Fibroblast of pulmonary artery (primary cell): Measurements from ENCODE around the gene IL1R2.

Source experiments
- DNase-seq: peaks from one replicate; pipeline ENCODE4 v3.0.0-alpha.2; 2010; ENCODE audit warnings: low read depth
- H3K4me3 ChIP-seq: replicated peaks from 2 replicates; pipeline ENCODE4 v1.5.1; 2011; ENCODE audit warnings: low read depth, mild to moderate bottlenecking, control low read depth, low read length, moderate library complexity
- CTCF ChIP-seq: IDR thresholded peaks from 2 replicates; pipeline ENCODE4 v1.5.1; 2011; ENCODE audit warnings: mild to moderate bottlenecking, control low read depth, low read length, inconsistent platforms; ENCODE audit errors: missing control alignments

IL1R2 gene

GRCh38 chr2:101995019-101995418 is 3.3 kb downstream of the IL1R2 start:
- DNase-seq, result no peak
- H3K4me3 ChIP-seq, result no peak overlapping the region
- no peak for TF ChIP-seq CTCF

- no peak overlapping the region for H3K4me3 ChIP-seq
- no peak for TF ChIP-seq CTCF
- no peak for DNase-seq
These were observed 4.0 kb downstream of the IL1R2 start for GRCh38 chr2:101995804-101996203.

- DNase-seq, result no peak
- no peak overlapping the region for H3K4me3 ChIP-seq
- TF ChIP-seq CTCF, result no peak
These were observed 6.8 kb downstream of the IL1R2 start for GRCh38 chr2:101998556-101998895.

GRCh38 chr2:101998896-101999789 is 7.4 kb downstream of the IL1R2 start:
- no peak for TF ChIP-seq CTCF
- no peak overlapping the region for H3K4me3 ChIP-seq
- DNase-seq, result peak; percentile 38

GRCh38 chr2:102000012-102000411 is 8.3 kb downstream of the IL1R2 start:
- no peak overlapping the region for H3K4me3 ChIP-seq

GRCh38 chr2:102000813-102001766 is 9.3 kb downstream of the IL1R2 start:
- H3K4me3 ChIP-seq, result no peak overlapping the region
- TF ChIP-seq CTCF, result no peak
- no peak for DNase-seq

More at GRCh38 chr2:102000012-102000411, 8.3 kb downstream of the IL1R2 start:
- no peak for TF ChIP-seq CTCF
- no peak for DNase-seq
